ENCODE data around the gene ARFRP1.

GRCh38 chr20:63653974-63654668, 53.7 kb downstream of the ARFRP1 start:
- TF ChIP-seq, protein P1, sequence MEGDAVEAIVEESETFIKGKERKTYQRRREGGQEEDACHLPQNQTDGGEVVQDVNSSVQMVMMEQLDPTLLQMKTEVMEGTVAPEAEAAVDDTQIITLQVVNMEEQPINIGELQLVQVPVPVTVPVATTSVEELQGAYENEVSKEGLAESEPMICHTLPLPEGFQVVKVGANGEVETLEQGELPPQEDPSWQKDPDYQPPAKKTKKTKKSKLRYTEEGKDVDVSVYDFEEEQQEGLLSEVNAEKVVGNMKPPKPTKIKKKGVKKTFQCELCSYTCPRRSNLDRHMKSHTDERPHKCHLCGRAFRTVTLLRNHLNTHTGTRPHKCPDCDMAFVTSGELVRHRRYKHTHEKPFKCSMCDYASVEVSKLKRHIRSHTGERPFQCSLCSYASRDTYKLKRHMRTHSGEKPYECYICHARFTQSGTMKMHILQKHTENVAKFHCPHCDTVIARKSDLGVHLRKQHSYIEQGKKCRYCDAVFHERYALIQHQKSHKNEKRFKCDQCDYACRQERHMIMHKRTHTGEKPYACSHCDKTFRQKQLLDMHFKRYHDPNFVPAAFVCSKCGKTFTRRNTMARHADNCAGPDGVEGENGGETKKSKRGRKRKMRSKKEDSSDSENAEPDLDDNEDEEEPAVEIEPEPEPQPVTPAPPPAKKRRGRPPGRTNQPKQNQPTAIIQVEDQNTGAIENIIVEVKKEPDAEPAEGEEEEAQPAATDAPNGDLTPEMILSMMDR (conservative IDR thresholded peaks at IDR 0.05 in 1 of 2, IDR thresholded peaks at IDR 0.05 in 1 of 2; ENCODE audit: extremely low read depth in 1 of 2, insufficient read depth in 1 of 2, low read depth in 1 of 2, low read length in 2 of 2): no peak
- no peak for TF ChIP-seq EZH2 (IDR thresholded peaks at IDR 0.05; ENCODE audit: borderline replicate concordance, low read length)

Data from mammary epithelial cell (primary cell).